Renal cortical epithelial cell (primary cell): ENCODE results near the gene CHSY1. TPM values are rescaled to one million over a fixed set of nuclear protein-coding genes. Genes with fewer than 3 reads are reported as not detected.

Experiments
- DNase-seq: peaks from one replicate; pipeline ENCODE4 v3.0.0-alpha.2; 2011; ENCODE audit warnings: low read depth
- total RNA-seq: library from RNA; depleted of rRNA; stranded (reverse); fragments of >200 nt; gene quantifications from 2 replicates; pipeline ENCODE4 v1.2.3, GENCODE V29; 2014

The CHSY1 gene
- total RNA-seq, 1 donor from 2014 or later: 36.1 TPM

DNA sequence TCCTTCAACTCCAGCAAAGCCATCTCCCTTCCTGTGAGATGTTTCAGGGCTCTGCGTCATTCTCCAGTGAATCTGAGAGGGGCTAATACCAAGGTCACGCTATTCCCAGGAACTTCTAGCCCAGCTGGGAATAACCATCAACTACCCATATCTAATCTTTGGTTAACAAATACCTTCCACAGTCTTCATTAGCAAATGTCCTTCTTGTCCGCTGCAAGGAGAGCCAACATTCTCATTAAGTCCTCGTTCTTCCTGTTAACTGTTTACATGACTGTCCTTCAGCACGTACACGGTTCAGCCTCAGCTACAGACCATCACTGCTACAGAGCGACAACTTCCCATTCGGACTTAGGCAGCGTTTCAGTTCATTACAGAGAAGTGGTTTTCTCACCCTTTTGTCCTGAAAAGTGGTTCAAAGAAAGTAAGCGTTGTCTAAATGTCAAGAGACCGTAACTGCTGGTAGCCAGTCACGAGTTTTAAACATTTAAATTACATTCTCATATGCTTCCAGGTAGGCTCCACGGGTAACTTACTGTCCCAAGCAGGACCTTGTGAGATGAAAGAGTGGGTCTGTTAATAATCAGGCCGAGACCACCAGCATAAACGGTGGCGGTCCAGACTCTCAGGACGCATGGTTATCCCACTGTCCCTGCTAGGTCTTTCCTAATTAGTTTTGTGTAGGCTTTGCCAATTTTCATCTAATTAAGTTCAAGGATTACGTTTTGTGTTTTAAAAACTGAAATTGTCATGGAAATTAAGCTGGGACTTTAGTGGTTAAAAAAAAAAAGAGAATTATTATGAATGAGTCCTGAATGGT is 63.8 kb downstream of the CHSY1 start:
- peak; percentile 83 for DNase-seq

DNA sequence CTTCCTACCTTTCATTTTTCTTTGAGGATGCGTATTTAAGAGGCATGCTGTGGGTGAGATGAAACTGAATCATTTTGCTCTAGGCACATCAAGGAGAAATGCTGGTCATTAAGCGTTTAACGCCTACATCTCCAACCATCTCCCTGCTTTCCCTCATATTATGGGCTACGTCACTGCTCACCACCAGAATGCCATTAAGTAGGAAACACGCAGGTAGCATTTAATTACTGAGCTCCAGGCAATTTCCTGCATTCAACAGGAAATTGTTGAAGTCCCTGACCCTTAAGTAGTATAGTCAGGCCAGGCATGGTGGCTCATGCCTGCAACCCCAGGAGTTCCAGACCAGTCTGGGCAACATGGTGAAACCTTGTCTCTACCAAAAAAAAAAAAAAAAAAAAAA is 66.1 kb downstream of the CHSY1 start:
- peak; percentile 75 for DNase-seq

DNA sequence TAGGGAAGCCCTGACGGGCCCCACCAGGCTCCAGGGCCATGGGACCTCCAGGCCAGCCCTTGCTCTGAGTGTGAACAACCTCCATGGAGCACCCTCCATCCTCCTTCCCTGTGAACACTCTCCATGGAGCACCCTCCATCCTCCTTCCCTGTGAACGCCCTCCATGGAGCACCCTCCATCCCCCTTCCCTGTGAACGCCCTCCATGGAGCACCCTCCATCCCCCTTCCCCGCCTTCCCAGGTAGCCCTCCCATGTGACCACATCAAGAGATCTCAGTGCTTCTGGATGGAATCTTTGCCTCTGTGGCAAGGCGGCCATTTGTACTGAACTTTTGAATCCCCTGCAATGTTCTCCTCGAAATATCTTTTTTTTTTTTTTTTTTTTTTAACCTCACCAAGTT is 66.5 kb downstream of the CHSY1 start:
- no peak for DNase-seq

DNA sequence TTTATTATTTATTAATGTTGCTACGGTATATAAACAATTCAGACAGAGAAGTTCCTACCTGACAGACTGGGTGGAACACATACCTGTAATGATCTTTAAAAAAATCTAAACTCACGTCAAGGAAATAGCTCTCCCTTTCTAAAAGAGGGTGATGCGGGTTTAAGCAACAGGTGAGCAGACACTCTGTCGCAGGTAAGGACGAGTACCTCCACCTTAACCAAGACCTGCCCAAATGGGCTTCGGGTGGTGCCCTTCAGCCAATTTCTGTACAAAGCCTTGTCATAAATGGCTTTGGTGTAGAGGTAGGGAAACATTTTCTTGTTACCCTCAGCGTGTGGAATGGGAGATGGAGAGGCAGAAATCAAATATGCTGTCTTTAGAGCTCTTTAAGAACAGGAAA is 67.0 kb downstream of the CHSY1 start:
- DNase-seq: no peak

GRCh38 chr15:101183931-101184305 is 67.9 kb downstream of the CHSY1 start:
- no peak for DNase-seq

DNA sequence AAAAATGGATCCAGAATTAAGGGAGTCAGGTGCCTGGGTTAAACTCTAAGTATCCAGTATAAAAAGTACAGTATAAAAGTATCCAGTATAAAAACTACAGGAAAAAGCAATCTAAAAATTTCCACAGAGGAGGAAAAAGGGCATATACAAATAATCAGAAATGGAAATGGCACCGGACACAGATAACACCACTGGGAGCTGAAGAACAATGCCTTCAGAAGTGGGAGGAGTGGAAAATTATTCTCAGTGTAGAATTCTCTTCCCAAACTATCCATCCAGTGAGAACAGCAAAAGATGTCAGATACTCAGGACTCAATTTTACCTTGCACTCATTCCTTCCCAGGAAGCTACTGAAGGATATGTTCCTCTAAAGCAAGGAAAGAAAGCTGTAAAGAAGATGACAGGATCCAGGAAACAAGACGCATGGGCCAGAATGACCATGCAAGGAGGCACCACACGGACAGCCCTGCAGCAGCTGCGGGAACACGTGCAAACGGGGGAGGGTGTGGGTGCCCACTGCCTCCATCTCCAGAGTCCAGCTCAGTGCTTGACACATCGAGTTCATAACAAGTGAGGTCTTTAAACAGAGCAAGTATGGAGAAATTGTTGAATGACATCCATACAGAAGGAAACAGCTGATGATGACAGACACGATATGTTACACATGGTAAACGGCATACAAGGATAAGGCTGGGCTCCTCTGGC is 68.5 kb downstream of the CHSY1 start:
- no peak for DNase-seq

DNA sequence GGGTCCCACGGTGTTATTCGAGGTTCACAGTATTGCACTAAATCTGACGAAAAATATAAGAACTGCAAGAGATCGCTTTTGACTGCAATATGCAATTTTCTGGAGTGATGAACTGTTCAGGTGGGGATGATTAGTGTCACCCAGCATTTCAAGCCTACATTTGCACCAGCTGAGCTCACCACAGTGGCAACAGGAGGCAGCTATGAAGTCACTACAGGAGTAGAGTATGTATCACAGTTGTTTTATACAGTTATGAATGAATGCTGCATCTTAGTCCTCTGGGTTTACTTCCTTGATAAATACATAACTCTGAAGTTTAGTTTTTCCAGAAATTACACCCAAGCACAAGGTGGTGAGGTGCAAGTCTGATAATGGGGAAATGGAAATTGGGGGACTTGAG is 69.6 kb downstream of the CHSY1 start:
- DNase-seq: no peak

- DNase-seq: no peak
These were observed 70.5 kb downstream of the CHSY1 start for GRCh38 chr15:101181349-101181748.

DNA sequence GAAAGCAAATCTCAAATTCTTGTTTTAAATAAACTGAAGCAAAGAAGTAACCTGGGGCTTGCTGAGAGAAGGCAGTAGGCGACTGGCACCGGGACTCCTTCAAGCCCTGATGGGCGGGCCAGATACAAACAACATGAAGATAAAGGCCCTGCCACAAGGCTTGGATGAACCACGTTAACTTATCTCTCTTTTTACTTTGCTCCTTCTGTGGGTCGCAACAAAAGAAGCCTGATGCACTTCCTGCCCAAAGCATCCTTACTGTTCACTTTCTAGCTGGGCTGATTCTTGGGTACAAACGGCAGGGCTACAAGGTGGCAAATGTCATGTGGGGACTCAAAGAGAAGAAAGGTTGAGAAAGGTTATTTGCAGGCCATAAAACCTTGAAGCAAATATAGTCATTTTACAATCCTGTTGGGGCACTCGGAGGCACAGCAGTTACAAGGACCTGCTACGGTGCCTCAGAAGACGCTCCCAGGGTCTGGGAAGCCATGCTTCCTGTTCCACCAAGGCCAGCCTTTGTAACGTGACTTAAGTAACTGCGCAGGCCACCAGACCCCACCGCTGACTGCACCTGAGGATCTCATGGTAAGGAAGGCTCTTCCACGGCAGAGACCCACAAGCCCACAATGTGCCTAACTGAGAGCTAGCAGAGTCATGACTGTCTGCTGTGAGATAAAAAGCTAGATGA is 71.1 kb downstream of the CHSY1 start:
- no peak for DNase-seq

GRCh38 chr15:101179341-101180153 is 72.3 kb downstream of the CHSY1 start:
- peak; percentile 75 for DNase-seq

DNA sequence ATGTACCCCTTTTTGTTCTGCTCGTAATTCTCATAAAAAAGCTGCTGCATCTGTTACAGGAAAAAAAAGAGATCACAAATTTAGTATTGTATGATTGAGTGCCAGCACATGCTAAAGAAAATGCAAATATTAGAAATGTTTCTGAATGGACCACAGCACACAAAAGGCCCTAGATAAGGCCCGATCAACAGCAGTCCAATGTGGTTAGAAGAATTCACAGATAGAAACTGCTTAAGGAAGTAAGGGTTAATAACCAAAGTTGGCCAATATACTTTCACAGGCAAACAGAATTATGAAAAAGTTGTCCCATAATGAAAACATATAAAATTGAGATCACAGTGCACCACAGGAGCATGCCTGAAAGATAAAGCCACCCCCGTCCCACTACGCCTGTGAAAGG is 72.9 kb downstream of the CHSY1 start:
- no peak for DNase-seq

DNA sequence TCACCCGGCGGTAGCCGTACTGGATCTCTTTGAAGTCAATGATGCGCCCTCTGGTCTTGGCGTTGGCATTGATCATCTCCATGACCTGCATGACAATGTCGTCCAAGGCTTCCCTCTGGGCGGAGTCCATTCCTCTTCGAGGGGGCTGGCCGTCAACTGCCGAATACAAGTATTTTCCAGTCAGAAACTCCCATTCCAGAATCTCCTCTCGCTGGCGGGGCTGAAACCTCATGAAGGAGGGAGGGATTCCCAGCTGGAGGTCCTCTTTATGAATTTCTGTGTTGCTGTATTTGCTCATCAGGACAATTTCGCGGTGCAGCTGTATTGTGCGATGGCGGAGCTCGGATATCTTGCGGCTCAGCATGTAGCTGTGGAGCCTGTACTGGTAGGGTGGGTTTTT is 73.4 kb downstream of the CHSY1 start:
- DNase-seq: no peak

DNA sequence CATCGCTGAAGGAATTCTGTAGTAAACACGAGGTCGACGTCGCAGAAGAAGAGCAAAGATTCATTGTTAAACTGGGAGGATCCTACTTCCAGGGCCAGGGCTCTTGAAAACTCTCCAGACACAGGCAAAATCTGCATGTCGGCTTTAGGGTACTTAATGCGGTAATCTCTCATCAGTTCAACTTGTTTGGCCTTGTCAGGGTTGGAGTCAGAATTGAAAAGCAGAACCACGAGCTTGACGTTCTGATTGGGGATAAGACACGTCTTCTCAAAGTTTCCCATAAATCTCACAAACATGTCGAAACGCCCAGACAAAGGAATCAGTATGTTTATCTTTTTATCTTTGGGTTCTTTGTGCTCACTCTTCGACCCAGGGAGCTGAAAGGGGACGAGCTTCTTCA is 74.0 kb downstream of the CHSY1 start:
- no peak for DNase-seq

- DNase-seq: peak; percentile 47
These were observed 75.2 kb downstream of the CHSY1 start for GRCh38 chr15:101176625-101177024.

DNA sequence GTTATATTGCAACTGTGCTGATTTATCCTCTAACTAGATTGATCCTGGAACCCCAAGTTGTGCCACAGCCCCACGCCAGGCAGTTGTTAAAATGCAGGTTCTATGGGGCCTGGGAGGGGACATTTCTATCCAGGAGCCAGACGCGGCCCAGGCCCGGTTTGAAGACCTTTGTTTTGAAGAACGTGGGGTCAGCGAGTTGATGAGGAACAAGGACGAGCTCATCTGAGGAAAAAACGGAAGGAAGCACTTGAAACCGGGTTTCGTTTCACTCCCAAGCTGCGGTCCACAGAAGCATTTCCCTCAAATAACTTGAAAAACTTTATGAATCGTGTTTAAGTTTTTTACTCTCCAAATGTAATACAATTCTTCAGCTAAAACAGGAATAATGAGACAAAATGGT is 76.4 kb downstream of the CHSY1 start:
- no peak for DNase-seq

DNA sequence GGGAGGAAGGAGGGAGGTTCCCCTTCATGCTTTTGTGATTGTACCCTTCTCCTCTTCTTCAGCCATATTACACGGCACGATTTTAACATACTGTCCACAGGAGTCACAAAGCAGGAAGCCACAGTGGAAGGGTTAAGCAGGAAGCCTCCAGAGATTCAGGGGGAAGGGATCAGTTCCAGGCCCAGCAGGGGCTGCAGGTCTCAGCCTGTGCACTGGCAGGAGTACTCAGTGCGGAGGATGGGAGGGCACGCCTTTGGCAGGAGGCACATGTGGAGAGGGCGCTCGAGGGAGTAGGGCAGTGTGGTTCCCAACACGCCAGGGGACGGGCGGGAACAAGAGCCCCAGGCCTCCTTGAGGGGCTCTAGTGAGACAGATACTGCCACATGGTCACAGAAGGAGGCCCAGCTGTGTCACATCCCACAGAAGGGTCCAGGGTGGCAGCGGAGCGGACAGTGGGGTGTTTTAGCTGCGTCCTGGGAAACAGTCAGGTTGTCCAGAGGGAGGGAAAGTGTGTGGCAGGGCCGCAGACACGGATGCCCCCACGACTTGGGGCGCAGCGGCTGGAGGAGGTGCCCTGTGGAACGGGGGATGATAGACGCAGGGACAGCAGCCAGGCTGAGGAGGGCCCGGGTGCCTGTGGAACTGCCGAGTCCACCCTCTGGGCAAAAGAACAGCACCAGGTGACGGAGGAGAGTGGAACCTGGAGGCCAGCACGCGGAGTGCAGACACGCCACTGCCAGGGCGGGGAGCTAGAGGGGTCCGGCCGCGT is 77.5 kb downstream of the CHSY1 start:
- no peak for DNase-seq

- no peak for DNase-seq
These were observed 78.4 kb downstream of the CHSY1 start for GRCh38 chr15:101173233-101174119.

GRCh38 chr15:101172501-101173071 is 79.3 kb downstream of the CHSY1 start:
- DNase-seq: no peak

- DNase-seq: no peak
These were observed 79.9 kb downstream of the CHSY1 start for GRCh38 chr15:101171954-101172353.
